ENCODE data around the gene ITPRIPL1.

The ITPRIPL1 gene

GRCh38 chr2:96361751-96362150, 36.6 kb downstream of the ITPRIPL1 start:
- no peak for DNase-seq

GRCh38 chr2:96369186-96369585, 44.1 kb downstream of the ITPRIPL1 start:
- DNase-seq: no peak

- no peak for DNase-seq
Measured at GRCh38 chr2:96374211-96374951, 49.3 kb downstream of the ITPRIPL1 start.

Measured in islet precursor cell (in vitro differentiated cells).